Omental fat pad (tissue), 4 donors: ENCODE data around the gene ZSCAN18. TPM values are rescaled to one million over a fixed set of nuclear protein-coding genes. Genes with fewer than 3 reads are reported as not detected.
"Not testable (repeated sequence)": the region's sequence is repeated elsewhere in the genome, so short reads cannot be mapped to it uniquely, and the experiment has no call there.

Experiments used
- ATAC-seq: fragments of 150-250 bp; one replicate; pipeline ENCODE4 v1.9.1; 2016; ENCODE audit warnings: mild to moderate bottlenecking, moderate library complexity; ENCODE audit not compliant: low FRiP score
- DNase-seq: peaks from one replicate; pipeline ENCODE4 v3.0.0-alpha.2; 2019; ENCODE audit warnings: low spot score
- CTCF ChIP-seq, 3 donors: fragments of 450-650 bp; IDR thresholded peaks; one replicate each; pipeline ENCODE4 v1.5.1; 2016 to 2017; ENCODE audit warnings: antibody characterized with exemption in 3 of 3, mild to moderate bottlenecking in 3 of 3, moderate library complexity in 2 of 3
- total RNA-seq, 4 donors: library from RNA; depleted of rRNA; stranded (reverse); fragments of >200 nt; gene quantifications; one replicate each; pipeline ENCODE4 v1.1.0, GENCODE V29; 2016

ZSCAN18 gene
- 10 to 100 TPM; 28.8 to 66.2 (median 36.4) TPM for total RNA-seq

- no peak for TF ChIP-seq CTCF (IDR thresholded peaks at IDR 0.05)
- peak; percentile 99 for ATAC-seq
- peak; percentile 89 for DNase-seq
Measured at GRCh38 chr19:58097781-58098681, at the start of gene ZSCAN18. Gene ZSCAN18, minus strand, starts transcription at chr19:58098231. Its CDS starts 7,964 bp downstream, at chr19:58090267.

- not testable (repeated sequence) for DNase-seq, ATAC-seq
Measured at GRCh38 chr19:58147475-58147874, 49.4 kb upstream of the ZSCAN18 start.

- no peak for TF ChIP-seq CTCF (IDR thresholded peaks at IDR 0.05)
- ATAC-seq (no peak), DNase-seq (no peak)
Measured at GRCh38 chr19:58145849-58146248, 47.8 kb upstream of the ZSCAN18 start.

GRCh38 chr19:58134244-58134643 lies 36.2 kb upstream of the ZSCAN18 start:
- DNase-seq, result no peak
- no peak for ATAC-seq
- no peak for TF ChIP-seq CTCF (IDR thresholded peaks at IDR 0.05)

- ATAC-seq (no peak), DNase-seq (no peak)
- TF ChIP-seq CTCF (IDR thresholded peaks at IDR 0.05), result no peak
Measured at GRCh38 chr19:58129284-58129683, 31.3 kb upstream of the ZSCAN18 start.

GRCh38 chr19:58128041-58128685 lies 30.1 kb upstream of the ZSCAN18 start:
- no peak for DNase-seq
- ATAC-seq, result no peak
- TF ChIP-seq CTCF (IDR thresholded peaks at IDR 0.05), result no peak

GRCh38 chr19:58123354-58123753 lies 25.3 kb upstream of the ZSCAN18 start:
- no peak for TF ChIP-seq CTCF (IDR thresholded peaks at IDR 0.05)
- no peak for ATAC-seq

More at GRCh38 chr19:58123354-58123753, 25.3 kb upstream of the ZSCAN18 start:
- DNase-seq, result no peak
